ENCODE measurements around the gene NEK6. TPM values are rescaled to one million over a fixed set of nuclear protein-coding genes. Genes with fewer than 3 reads are reported as not detected.

NEK6 gene
- total and polyA plus RNA-seq, 2 of the 8 experiments (the other 6 are each of a cell fraction or from before 2014, with no cell fraction given), result 17.7 to 19.7 TPM

- Histone ChIP-seq H2BK12ac (ENCODE audit: low read depth, low read length) (peak overlapping the region; percentile 68), H3K79me2 (ENCODE audit: control insufficient read depth in 1 of 2, insufficient read depth in 2 of 2, low read length in 2 of 2) (peaks cover 0 to 19% of the 10 kb centered on the region in 2 experiments; a peak in 2 of 4 replicates), H3K23ac (ENCODE audit: insufficient read length) (no peak overlapping the region), H3K14ac (ENCODE audit: insufficient read length) (no peak overlapping the region), H2BK15ac (ENCODE audit: low read length) (no peak overlapping the region; the same call in 1 of the 2 replicates), H3K4me2 (ENCODE audit: insufficient read depth in 1 of 2, low read depth in 2 of 2, low read length in 2 of 2) (peak overlapping the region in 1 of 2 experiments; percentile 39; a peak in 2 of 4 replicates), H2BK20ac (ENCODE audit: low read length) (no peak overlapping the region), H4K5ac (ENCODE audit: insufficient read length, low read depth, low read length) (no peak overlapping the region), H2AFZ (ENCODE audit: low read length) (no peak overlapping the region), H3K79me1 (ENCODE audit: low read depth, low read length) (peaks cover 11% of the 10 kb centered on the region), H3K18ac (ENCODE audit: extremely low read depth, low read length) (no peak overlapping the region), H3K27ac (ENCODE audit: low read depth, low read length) (no peak overlapping the region), H3K4me1 (replicated peaks in 1 of 4; ENCODE audit: control insufficient read depth in 3 of 4, insufficient read depth in 4 of 4, low read length in 3 of 4) (peaks cover 9 to 19% (median 12%) of the 10 kb centered on the region in 4 experiments; a peak in 6 of 7 replicates), H3K9me3 (ENCODE audit: insufficient read depth in 2 of 2, low read depth in 1 of 2, low read length in 1 of 2) (no peaks in the 10 kb centered on the region), H3K4me3 (ENCODE audit: extremely low read depth in 1 of 4, insufficient read depth in 2 of 4, low read depth in 3 of 4, low read length in 4 of 4) (no peak overlapping the region), H3K9ac (replicated peaks in 1 of 4; ENCODE audit: extremely low read depth in 1 of 4, low read depth in 3 of 4, low read length in 3 of 4) (no peak overlapping the region), H3K36me3 (ENCODE audit: control insufficient read depth in 2 of 4, insufficient read depth in 4 of 4, low read length in 3 of 4) (no peaks in the 10 kb centered on the region), H4K8ac (ENCODE audit: extremely low read depth, insufficient read depth, low read length) (no peak overlapping the region), H3K4ac (replicated peaks; ENCODE audit: insufficient read length, low read depth, low read length) (no peak overlapping the region), H2AK5ac (ENCODE audit: low read depth, low read length) (peak overlapping the region; percentile 82; the same call in 1 of the 2 replicates), H2BK120ac (replicated peaks; ENCODE audit: low read depth, low read length) (no peak overlapping the region), H3K23me2 (ENCODE audit: low read depth, low read length) (peaks cover 9% of the 10 kb centered on the region), H2BK5ac (ENCODE audit: low read depth, low read length) (peak overlapping the region; percentile 52), H4K91ac (replicated peaks; ENCODE audit: insufficient read length, low read length) (no peak overlapping the region), H4K20me1 (replicated peaks in 1 of 2; ENCODE audit: control insufficient read depth in 1 of 2, insufficient read depth in 2 of 2, low read length in 2 of 2) (peaks cover 2% of the 10 kb centered on the region in 2 experiments), H3K27me3 (replicated peaks in 1 of 4; ENCODE audit: control insufficient read depth in 3 of 4, extremely low read depth in 1 of 4, insufficient read depth in 3 of 4, low read length in 3 of 4) (no peaks in the 10 kb centered on the region; a peak in 2 of 7 replicates), H3K56ac (replicated peaks; ENCODE audit: insufficient read length, low read depth, low read length) (no peak overlapping the region)
- CTCF ChIA-PET (ENCODE audit: partially characterized antibody), result interaction anchor here (1.4 kb wide), 2 partner anchors 34 to 48 kb away, joined by 3 read pairs; no protein-coding TSS in a partner anchor
- FAIRE-seq (no peak), DNase-seq (ENCODE audit: low read depth in 1 of 2, low spot score in 2 of 2) (no peak)
- POLR2A ChIA-PET (ENCODE audit: partially characterized antibody), result no interaction called here
- TF ChIP-seq TCF12 (IDR thresholded peaks at IDR 0.05; ENCODE audit: low read depth, low read length) (no peak), ZNF274 (IDR thresholded peaks at IDR 0.05; ENCODE audit: borderline replicate concordance, extremely low read depth, low read length) (no peak), HDAC6 (IDR thresholded peaks at IDR 0.05; ENCODE audit: low read depth, low read length) (no peak), CTBP2 (IDR thresholded peaks at IDR 0.05; ENCODE audit: borderline replicate concordance, insufficient read depth, insufficient read length, low read length) (no peak), SAP30 (IDR thresholded peaks at IDR 0.05; ENCODE audit: insufficient read depth, insufficient replicate concordance, low read length) (no peak), TAF1 (IDR thresholded peaks at IDR 0.05; ENCODE audit: low read depth, low read length) (no peak), CBX5 (IDR thresholded peaks at IDR 0.05; ENCODE audit: low read depth, low read length) (no peak), POU5F1 (IDR thresholded peaks at IDR 0.05; ENCODE audit: low read depth, low read length) (no peak), MAFK (IDR thresholded peaks at IDR 0.05; ENCODE audit: low read depth, low read length) (no peak), POLR2A (IDR thresholded peaks at IDR 0.05; ENCODE audit: control extremely low read depth in 1 of 2, low read depth in 2 of 2, low read length in 2 of 2) (no peak), HDAC2 (IDR thresholded peaks at IDR 0.05; ENCODE audit: borderline replicate concordance in 1 of 2, low read depth in 2 of 2, low read length in 2 of 2) (no peak)
- TF ChIP-seq, protein P1, sequence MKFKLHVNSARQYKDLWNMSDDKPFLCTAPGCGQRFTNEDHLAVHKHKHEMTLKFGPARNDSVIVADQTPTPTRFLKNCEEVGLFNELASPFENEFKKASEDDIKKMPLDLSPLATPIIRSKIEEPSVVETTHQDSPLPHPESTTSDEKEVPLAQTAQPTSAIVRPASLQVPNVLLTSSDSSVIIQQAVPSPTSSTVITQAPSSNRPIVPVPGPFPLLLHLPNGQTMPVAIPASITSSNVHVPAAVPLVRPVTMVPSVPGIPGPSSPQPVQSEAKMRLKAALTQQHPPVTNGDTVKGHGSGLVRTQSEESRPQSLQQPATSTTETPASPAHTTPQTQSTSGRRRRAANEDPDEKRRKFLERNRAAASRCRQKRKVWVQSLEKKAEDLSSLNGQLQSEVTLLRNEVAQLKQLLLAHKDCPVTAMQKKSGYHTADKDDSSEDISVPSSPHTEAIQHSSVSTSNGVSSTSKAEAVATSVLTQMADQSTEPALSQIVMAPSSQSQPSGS (IDR thresholded peaks at IDR 0.05; ENCODE audit: low read length), result no peak
- 91% methylated on average over 11 of the region's 11 CpGs; no CpG with 5 or more reads in 1 of the 2 experiments for WGBS, 2 experiments (ENCODE audit: extremely low coverage in 1 of 2, insufficient coverage in 1 of 2, insufficient read length in 1 of 2, insufficient replicate concordance in 2 of 2, low coverage in 1 of 2, low lambda C conversion rate in 2 of 2, missing lambda C conversion rate in 1 of 2)
Observed at GRCh38 chr9:124263213-124263612, 5.5 kb downstream of the NEK6 start.

All from H1 (cell line).